H9 (cell line): Measurements from ENCODE around the gene APOBEC4. TPM values are rescaled to one million over a fixed set of nuclear protein-coding genes. Genes with fewer than 3 reads are reported as not detected.

Experiments used
- DNase-seq: peaks from one replicate; pipeline ENCODE4 v3.0.0-alpha.2; 2017
- H2AFZ ChIP-seq: one replicate; pipeline ENCODE4 v1.6.1; 2013; ENCODE audit warnings: mild to moderate bottlenecking, low read length, control low read depth, moderate library complexity
- H2AK5ac ChIP-seq: 2 replicates; pipeline ENCODE4 v1.6.1; 2013; ENCODE audit warnings: low read length, control low read depth, mixed read lengths; ENCODE audit not compliant: insufficient read length
- H2BK120ac ChIP-seq: one replicate; pipeline ENCODE4 v1.6.1; 2013; ENCODE audit warnings: low read depth, mild to moderate bottlenecking, low read length, control low read depth, inconsistent platforms; ENCODE audit not compliant: poor library complexity, severe bottlenecking
- H2BK12ac ChIP-seq: 2 replicates; pipeline ENCODE4 v1.6.1; 2013; ENCODE audit warnings: low read length, control low read depth, mixed read lengths, low read depth; ENCODE audit not compliant: insufficient read length
- H2BK15ac ChIP-seq: 2 replicates; pipeline ENCODE4 v1.6.1; 2013; ENCODE audit warnings: low read depth, low read length, control low read depth
- H2BK20ac ChIP-seq: one replicate; pipeline ENCODE4 v1.6.1; 2013; ENCODE audit warnings: low read depth, mild to moderate bottlenecking, low read length, control low read depth, inconsistent platforms; ENCODE audit not compliant: poor library complexity, severe bottlenecking
- H2BK5ac ChIP-seq: 2 replicates; pipeline ENCODE4 v1.6.1; 2013; ENCODE audit warnings: low read length, control low read depth, mixed read lengths; ENCODE audit not compliant: insufficient read length
- H3K14ac ChIP-seq: 2 replicates; pipeline ENCODE4 v1.6.1; 2013; ENCODE audit warnings: low read length, control low read depth; ENCODE audit not compliant: insufficient read depth
- H3K18ac ChIP-seq: 2 replicates; pipeline ENCODE4 v1.6.1; 2013; ENCODE audit warnings: low read depth, mild to moderate bottlenecking, mixed read lengths, low read length, control low read depth; ENCODE audit not compliant: insufficient read length
- H3K23ac ChIP-seq: 2 replicates; pipeline ENCODE4 v1.6.1; 2013; ENCODE audit warnings: low read length, control low read depth, mixed read lengths, low read depth; ENCODE audit not compliant: insufficient read length
- H3K23me2 ChIP-seq: 2 replicates; pipeline ENCODE4 v1.6.1; 2013; ENCODE audit warnings: low read depth, mild to moderate bottlenecking, mixed read lengths, low read length, control low read depth; ENCODE audit not compliant: insufficient read length, poor library complexity, severe bottlenecking
- H3K27ac ChIP-seq: 2 replicates; pipeline ENCODE4 v1.5.1; 2013; ENCODE audit warnings: low read length, control low read depth, mixed read lengths, low read depth; ENCODE audit not compliant: insufficient read length
- H3K27me3 ChIP-seq: 2 replicates; pipeline ENCODE4 v1.6.1; 2013; ENCODE audit warnings: low read length, control low read depth, inconsistent platforms; ENCODE audit not compliant: insufficient read depth
- H3K4ac ChIP-seq: 2 replicates; pipeline ENCODE4 v1.6.1; 2013; ENCODE audit warnings: low read depth, mild to moderate bottlenecking, control low read depth, inconsistent platforms, low read length, moderate library complexity
- H3K4me1 ChIP-seq: 2 replicates; pipeline ENCODE4 v1.6.1; 2013; ENCODE audit warnings: low read length, control low read depth, inconsistent platforms; ENCODE audit not compliant: insufficient read depth
- H3K4me2 ChIP-seq: 2 replicates; pipeline ENCODE4 v1.6.1; 2013; ENCODE audit warnings: low read length, control low read depth, mixed read lengths; ENCODE audit not compliant: insufficient read length, insufficient read depth
- H3K56ac ChIP-seq: 2 replicates; pipeline ENCODE4 v1.6.1; 2013; ENCODE audit warnings: low read depth, mild to moderate bottlenecking, mixed read lengths, low read length, control low read depth; ENCODE audit not compliant: insufficient read length
- H3K79me1 ChIP-seq: 2 replicates; pipeline ENCODE4 v1.6.1; 2013; ENCODE audit warnings: low read depth, mild to moderate bottlenecking, moderate library complexity, low read length, control low read depth, inconsistent platforms; ENCODE audit not compliant: insufficient read depth, poor library complexity, severe bottlenecking
- H3K79me2 ChIP-seq: 2 replicates; pipeline ENCODE4 v1.6.1; 2013; ENCODE audit warnings: low read length, control low read depth, inconsistent platforms; ENCODE audit not compliant: insufficient read depth
- H3K9ac ChIP-seq: 2 replicates; pipeline ENCODE4 v1.6.1; 2013; ENCODE audit warnings: low read length, control low read depth, mixed read lengths; ENCODE audit not compliant: insufficient read length; ENCODE audit errors: extremely low read depth
- H3K9me3 ChIP-seq: one replicate; pipeline ENCODE4 v1.6.1; 2013; ENCODE audit warnings: low read depth, low read length, inconsistent platforms; ENCODE audit not compliant: control insufficient read depth
- H3T11ph ChIP-seq: one replicate; pipeline ENCODE4 v1.6.1; 2013; ENCODE audit warnings: mild to moderate bottlenecking, low read length, control low read depth, inconsistent platforms
- H4K20me1 ChIP-seq: one replicate; pipeline ENCODE4 v1.6.1; 2013; ENCODE audit not compliant: control insufficient read depth, insufficient read length, insufficient read depth
- H4K5ac ChIP-seq: 2 replicates; pipeline ENCODE4 v1.6.1; 2013; ENCODE audit warnings: low read depth, mild to moderate bottlenecking, mixed read lengths, low read length, control low read depth; ENCODE audit not compliant: insufficient read length
- H4K8ac ChIP-seq: replicated peaks from 2 replicates; pipeline ENCODE4 v1.6.1; 2013; ENCODE audit warnings: low read length, control low read depth, mixed read lengths, low read depth; ENCODE audit not compliant: insufficient read length
- H4K91ac ChIP-seq: 2 replicates; pipeline ENCODE4 v1.6.1; 2013; ENCODE audit warnings: low read depth, mild to moderate bottlenecking, moderate library complexity, mixed read lengths, low read length, control low read depth; ENCODE audit not compliant: insufficient read length
- H3K27ac Mint-ChIP-seq, 3 experiments: 2 replicates in 2 of 3; 3 replicates in 1 of 3; pipeline ENCODE4 v1.8.0; 2020 to 2021; ENCODE audit warnings: mixed read lengths in 3 of 3, mild to moderate bottlenecking in 1 of 3, moderate library complexity in 1 of 3
- H3K27me3 Mint-ChIP-seq: 2 replicates; pipeline ENCODE4 v1.8.0; 2021; ENCODE audit warnings: low read depth, mild to moderate bottlenecking, moderate library complexity, mixed read lengths
- H3K36me3 Mint-ChIP-seq, 3 experiments: 2 replicates in 2 of 3; 3 replicates in 1 of 3; pipeline ENCODE4 v1.8.0; 2020 to 2021; ENCODE audit warnings: low read depth in 3 of 3, mixed read lengths in 3 of 3; ENCODE audit not compliant: insufficient read depth in 1 of 3
- H3K4me1 Mint-ChIP-seq, 2 experiments: 2 replicates each; pipeline ENCODE4 v1.8.0; 2020; ENCODE audit warnings: mixed read lengths in 2 of 2
- H3K4me3 Mint-ChIP-seq, 2 experiments: 2 replicates in 1 of 2; 3 replicates in 1 of 2; pipeline ENCODE4 v1.8.0; 2020 to 2021; ENCODE audit warnings: mild to moderate bottlenecking in 2 of 2, mixed read lengths in 2 of 2, moderate library complexity in 1 of 2
- H3K9me3 Mint-ChIP-seq, 2 experiments: 2 replicates in 1 of 2; 3 replicates in 1 of 2; pipeline ENCODE4 v1.8.0; 2020; ENCODE audit warnings: mild to moderate bottlenecking in 2 of 2, mixed read lengths in 2 of 2, moderate library complexity in 1 of 2
- WGBS: extraction: QIAGEN DNeasy Blood & Tissue Kit; methylation state at CpG from one replicate; pipeline ENCODE4 v1.1.7; 2013; ENCODE audit warnings: missing lambda C conversion rate, low lambda C conversion rate, mixed read lengths; ENCODE audit not compliant: insufficient read length; ENCODE audit errors: extremely low coverage; 5-methylcytosine and 5-hydroxymethylcytosine counted together
- total RNA-seq: library from RNA; stranded (reverse); gene quantifications from 2 replicates; pipeline ENCODE4 v1.2.1, GENCODE V29; 2021
- TF ChIP-seq, protein P1 (sequence below): fragments of 200-600 bp; sonication (generic); conservative IDR thresholded peaks from 3 replicates; pipeline ENCODE4 v1.8.0; 2021; ENCODE audit warnings: antibody characterized with exemption, mild to moderate bottlenecking

The APOBEC4 gene
- total RNA-seq, 1 experiment from 2014 or later = not detected

DNA sequence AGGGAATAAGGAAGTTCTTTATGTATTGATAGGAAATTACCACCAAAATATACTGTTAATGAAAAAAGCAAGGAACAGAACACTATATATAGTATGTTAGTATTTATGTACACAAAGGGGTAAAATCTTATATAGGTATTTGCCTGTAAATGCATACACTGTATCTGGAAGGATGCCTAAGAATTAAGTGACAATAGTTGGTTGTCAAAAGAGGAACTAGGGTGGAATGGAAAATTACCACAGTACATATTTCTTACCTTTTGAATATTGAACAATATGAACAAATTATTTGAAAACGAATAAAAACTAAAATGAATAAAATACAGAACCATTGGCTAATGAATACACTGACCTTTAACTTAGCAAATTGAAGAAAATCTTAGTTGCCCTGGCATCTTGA is 31.1 kb downstream of the APOBEC4 start:
- Mint-ChIP-seq H3K4me1 (peaks cover 36 to 37% of the 10 kb centered on the region in 2 experiments), H3K36me3 (peaks cover 0 to 3% (median 0%) of the 10 kb centered on the region in 3 experiments; a peak in 2 of 7 replicates), H3K27me3 (no peaks in the 10 kb centered on the region), H3K9me3 (no peaks in the 10 kb centered on the region), H3K4me3 (no peak overlapping the region), H3K27ac (no peak overlapping the region)
- no peaks in the 10 kb centered on the region for H4K20me1 ChIP-seq
- no peak for DNase-seq
- no peaks in the 10 kb centered on the region for H3K23me2 ChIP-seq
- H3K14ac ChIP-seq = no peak overlapping the region
- H2BK5ac ChIP-seq = no peak overlapping the region
- H2AK5ac ChIP-seq = no peak overlapping the region
- no peak overlapping the region for H3K4ac ChIP-seq
- no peak overlapping the region for H4K91ac ChIP-seq
- no peak overlapping the region for H2BK15ac ChIP-seq
- H2BK120ac ChIP-seq = no peak overlapping the region
- no peaks in the 10 kb centered on the region for H3K9me3 ChIP-seq
- no peak overlapping the region for H3K9ac ChIP-seq
- H3K56ac ChIP-seq = no peak overlapping the region
- no peak overlapping the region for H2AFZ ChIP-seq
- H3K79me1 ChIP-seq = no peaks in the 10 kb centered on the region
- no peak overlapping the region for H3K27ac ChIP-seq
- H2BK12ac ChIP-seq = no peak overlapping the region
- TF ChIP-seq, protein P1, sequence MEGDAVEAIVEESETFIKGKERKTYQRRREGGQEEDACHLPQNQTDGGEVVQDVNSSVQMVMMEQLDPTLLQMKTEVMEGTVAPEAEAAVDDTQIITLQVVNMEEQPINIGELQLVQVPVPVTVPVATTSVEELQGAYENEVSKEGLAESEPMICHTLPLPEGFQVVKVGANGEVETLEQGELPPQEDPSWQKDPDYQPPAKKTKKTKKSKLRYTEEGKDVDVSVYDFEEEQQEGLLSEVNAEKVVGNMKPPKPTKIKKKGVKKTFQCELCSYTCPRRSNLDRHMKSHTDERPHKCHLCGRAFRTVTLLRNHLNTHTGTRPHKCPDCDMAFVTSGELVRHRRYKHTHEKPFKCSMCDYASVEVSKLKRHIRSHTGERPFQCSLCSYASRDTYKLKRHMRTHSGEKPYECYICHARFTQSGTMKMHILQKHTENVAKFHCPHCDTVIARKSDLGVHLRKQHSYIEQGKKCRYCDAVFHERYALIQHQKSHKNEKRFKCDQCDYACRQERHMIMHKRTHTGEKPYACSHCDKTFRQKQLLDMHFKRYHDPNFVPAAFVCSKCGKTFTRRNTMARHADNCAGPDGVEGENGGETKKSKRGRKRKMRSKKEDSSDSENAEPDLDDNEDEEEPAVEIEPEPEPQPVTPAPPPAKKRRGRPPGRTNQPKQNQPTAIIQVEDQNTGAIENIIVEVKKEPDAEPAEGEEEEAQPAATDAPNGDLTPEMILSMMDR = no peak
- no peak overlapping the region for H3K23ac ChIP-seq
- no peak overlapping the region for H3T11ph ChIP-seq
- no peaks in the 10 kb centered on the region for H3K27me3 ChIP-seq
- no peaks in the 10 kb centered on the region; the same call in 1 of the 2 replicates for H3K4me1 ChIP-seq
- no CpG with 5 or more reads among the region's 1 CpG for WGBS
- H3K4me2 ChIP-seq = no peak overlapping the region
- H4K8ac ChIP-seq = no peak overlapping the region
- H2BK20ac ChIP-seq = no peak overlapping the region
- no peak overlapping the region for H4K5ac ChIP-seq
- H3K79me2 ChIP-seq = no peaks in the 10 kb centered on the region
- no peak overlapping the region for H3K18ac ChIP-seq
